ENCODE data around the gene BMS1. TPM values are rescaled to one million over a fixed set of nuclear protein-coding genes. Genes with fewer than 3 reads are reported as not detected.
"Not testable (repeated sequence)": the region's sequence is repeated elsewhere in the genome, so short reads cannot be mapped to it uniquely, and the experiment has no call there.

The BMS1 gene
- total and polyA plus RNA-seq, 4 experiments from 2014 or later, result 7.1 to 18.9 (median 17.8) TPM

DNA sequence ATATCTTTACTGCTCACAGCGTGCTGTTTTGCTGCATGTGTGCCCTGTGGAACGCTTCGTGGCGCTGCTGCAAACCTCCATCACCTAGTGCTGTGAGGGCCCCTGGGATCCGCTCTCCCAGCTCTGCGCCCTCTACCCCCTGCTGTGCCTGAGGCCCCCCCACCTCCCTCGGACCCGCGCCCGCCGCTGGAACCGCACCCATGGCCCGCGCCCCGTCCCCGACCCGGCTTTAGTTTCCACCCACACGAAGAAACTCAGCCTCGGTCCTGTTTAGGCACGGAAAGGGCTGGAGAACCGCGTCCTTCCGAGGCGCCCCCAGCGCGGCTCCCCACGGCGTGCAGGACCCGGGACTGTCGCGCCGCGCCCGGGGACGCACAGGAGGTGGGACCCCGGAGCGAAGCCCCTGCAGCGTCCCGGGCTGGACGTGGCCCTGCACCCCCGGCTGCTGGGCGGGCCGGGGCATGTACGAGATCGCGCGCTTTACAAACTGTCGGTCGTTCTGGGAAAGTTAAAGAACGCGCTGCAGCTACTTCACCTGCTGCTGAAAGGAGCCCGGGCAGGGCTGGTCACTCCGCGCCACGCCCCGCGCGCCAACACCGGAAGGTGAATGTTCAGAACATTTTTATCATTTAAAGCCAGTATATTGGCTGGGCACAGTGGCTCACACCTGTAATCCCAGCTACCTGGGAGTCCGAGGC is 54.3 kb downstream of the BMS1 start:
- H3K27ac ChIP-seq (ENCODE audit: low read depth, low read length), result no peak overlapping the region
- no peaks in the 10 kb centered on the region for H3K4me1 ChIP-seq (ENCODE audit: insufficient read depth, low read length)
- no peaks in the 10 kb centered on the region for H3K36me3 ChIP-seq (ENCODE audit: insufficient read depth, low read length)
- intact Hi-C loops (cut with micrococcal nuclease), result no loop called here
- Mint-ChIP-seq H3K27me3 (peaks cover 12 to 13% of the 10 kb centered on the region in 2 donors), H3K4me1 (peaks cover 0 to 1% (median 0%) of the 10 kb centered on the region in 4 donors), H3K36me3 (peaks cover 2 to 7% of the 10 kb centered on the region in 2 donors), H3K9me3 (no peaks in the 10 kb centered on the region), H3K27ac (no peak overlapping the region), H3K4me3 (peak overlapping the region in 2 of 8 donors; percentile 8 to 32)
- H3K9me3 ChIP-seq (ENCODE audit: control insufficient read depth in 1 of 2, low read length in 2 of 2), result no peaks in the 10 kb centered on the region
- ChIA-PET POLR2A (ENCODE audit: partially characterized antibody) (no interaction called here), CTCF (ENCODE audit: partially characterized antibody) (no interaction called here)
- no peak for DNase-seq
- no peak overlapping the region for H3K4me3 ChIP-seq (ENCODE audit: low read length in 2 of 2)
- no peaks in the 10 kb centered on the region for H3K27me3 ChIP-seq (ENCODE audit: insufficient read depth, low read length)

DNA sequence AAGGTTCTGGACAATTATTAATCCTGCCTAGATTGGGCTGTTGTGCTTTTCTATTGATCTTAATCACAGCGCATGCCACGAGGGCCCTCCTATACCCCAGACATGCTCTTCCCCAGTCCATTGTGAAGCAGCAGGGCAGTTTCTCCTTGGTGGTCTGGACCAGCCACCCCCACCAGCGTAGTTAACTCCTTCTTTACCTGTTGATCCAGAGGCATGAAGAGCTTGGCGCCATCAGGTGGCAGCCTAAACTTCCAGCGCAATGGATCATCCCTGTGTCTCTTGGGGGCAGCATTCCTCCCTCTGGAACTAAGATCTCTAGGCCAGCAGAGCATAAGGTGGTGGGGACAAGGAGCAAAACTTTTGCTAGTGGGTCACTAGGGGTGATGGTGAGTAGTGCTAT is 62.2 kb downstream of the BMS1 start:
- H3K27ac ChIP-seq (ENCODE audit: low read depth, low read length); H3K4me1 Mint-ChIP-seq; H3K36me3 ChIP-seq (ENCODE audit: insufficient read depth, low read length); H3K36me3 Mint-ChIP-seq; intact Hi-C loops (cut with micrococcal nuclease); H3K27ac Mint-ChIP-seq; H3K27me3 ChIP-seq (ENCODE audit: insufficient read depth, low read length); CTCF ChIA-PET (ENCODE audit: partially characterized antibody); H3K4me1 ChIP-seq (ENCODE audit: insufficient read depth, low read length); H3K9me3 Mint-ChIP-seq; DNase-seq; H3K4me3 ChIP-seq (ENCODE audit: low read length in 2 of 2); H3K4me3 Mint-ChIP-seq; POLR2A ChIA-PET (ENCODE audit: partially characterized antibody); H3K9me3 ChIP-seq (ENCODE audit: control insufficient read depth in 1 of 2, low read length in 2 of 2): not testable (repeated sequence)
- H3K27me3 Mint-ChIP-seq, result peaks cover 20 to 26% of the 10 kb centered on the region in 2 donors

DNA sequence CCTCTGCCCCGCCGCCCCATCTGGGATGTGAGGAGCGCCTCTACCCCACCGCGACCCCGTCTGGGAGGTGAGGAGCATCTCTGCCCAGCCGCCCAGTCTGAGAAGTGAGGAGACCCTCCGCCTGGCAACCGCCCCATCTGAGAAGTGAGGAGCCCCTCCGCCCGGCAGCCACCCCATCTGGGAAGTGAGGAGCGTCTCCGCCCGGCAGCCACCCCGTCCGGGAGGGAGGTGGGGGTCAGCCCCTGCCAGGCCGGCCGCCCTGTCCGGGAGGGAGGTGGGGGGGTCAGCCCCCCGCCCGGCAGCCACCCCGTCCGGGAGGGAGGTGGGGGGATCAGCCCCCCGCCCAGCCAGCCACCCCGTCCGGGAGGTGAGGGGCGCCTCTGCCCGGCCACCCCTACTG is 64.7 kb downstream of the BMS1 start:
- H3K9me3 Mint-ChIP-seq; H3K4me1 Mint-ChIP-seq; H3K27ac Mint-ChIP-seq; H3K27me3 ChIP-seq (ENCODE audit: insufficient read depth, low read length); H3K27ac ChIP-seq (ENCODE audit: low read depth, low read length); intact Hi-C loops (cut with micrococcal nuclease); H3K4me1 ChIP-seq (ENCODE audit: insufficient read depth, low read length); H3K9me3 ChIP-seq (ENCODE audit: control insufficient read depth in 1 of 2, low read length in 2 of 2); H3K36me3 Mint-ChIP-seq; CTCF ChIA-PET (ENCODE audit: partially characterized antibody); POLR2A ChIA-PET (ENCODE audit: partially characterized antibody); H3K36me3 ChIP-seq (ENCODE audit: insufficient read depth, low read length); H3K4me3 ChIP-seq (ENCODE audit: low read length in 2 of 2); DNase-seq; H3K4me3 Mint-ChIP-seq: not testable (repeated sequence)
- peaks cover 19 to 21% of the 10 kb centered on the region in 2 donors for H3K27me3 Mint-ChIP-seq

DNA sequence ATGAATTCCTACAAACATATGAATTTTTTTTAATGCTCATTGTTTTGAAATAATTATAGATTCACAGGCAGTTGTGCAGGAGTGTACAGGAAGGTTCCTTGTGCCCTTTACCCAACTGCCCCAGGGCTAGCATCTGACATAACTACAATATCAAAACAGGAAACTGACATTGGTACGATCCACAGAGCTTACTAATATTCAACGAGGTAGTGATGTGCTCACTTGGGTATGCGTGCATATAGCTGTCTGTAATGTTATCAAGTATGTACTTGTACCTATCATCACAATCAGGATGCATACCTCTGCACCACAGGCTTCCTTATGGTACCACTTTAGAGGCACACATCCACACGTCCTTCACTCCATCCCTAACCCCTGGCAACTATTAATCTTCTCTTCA is 68.3 kb downstream of the BMS1 start:
- Mint-ChIP-seq H3K27me3 (peaks cover 15 to 21% of the 10 kb centered on the region in 2 donors), H3K9me3 (peaks cover 0 to 3% (median 1%) of the 10 kb centered on the region in 8 donors), H3K4me3 (no peak overlapping the region), H3K36me3 (no peaks in the 10 kb centered on the region), H3K4me1 (no peaks in the 10 kb centered on the region), H3K27ac (no peak overlapping the region)
- Histone ChIP-seq H3K27me3 (ENCODE audit: insufficient read depth, low read length) (no peaks in the 10 kb centered on the region), H3K4me3 (ENCODE audit: low read length in 2 of 2) (no peak overlapping the region), H3K36me3 (ENCODE audit: insufficient read depth, low read length) (no peaks in the 10 kb centered on the region), H3K4me1 (ENCODE audit: insufficient read depth, low read length) (no peaks in the 10 kb centered on the region), H3K9me3 (ENCODE audit: control insufficient read depth in 1 of 2, low read length in 2 of 2) (no peaks in the 10 kb centered on the region), H3K27ac (ENCODE audit: low read depth, low read length) (no peak overlapping the region)
- ChIA-PET POLR2A (ENCODE audit: partially characterized antibody) (no interaction called here), CTCF (ENCODE audit: partially characterized antibody) (no interaction called here)
- DNase-seq, result no peak
- intact Hi-C loops (cut with micrococcal nuclease), result no loop called here

DNA sequence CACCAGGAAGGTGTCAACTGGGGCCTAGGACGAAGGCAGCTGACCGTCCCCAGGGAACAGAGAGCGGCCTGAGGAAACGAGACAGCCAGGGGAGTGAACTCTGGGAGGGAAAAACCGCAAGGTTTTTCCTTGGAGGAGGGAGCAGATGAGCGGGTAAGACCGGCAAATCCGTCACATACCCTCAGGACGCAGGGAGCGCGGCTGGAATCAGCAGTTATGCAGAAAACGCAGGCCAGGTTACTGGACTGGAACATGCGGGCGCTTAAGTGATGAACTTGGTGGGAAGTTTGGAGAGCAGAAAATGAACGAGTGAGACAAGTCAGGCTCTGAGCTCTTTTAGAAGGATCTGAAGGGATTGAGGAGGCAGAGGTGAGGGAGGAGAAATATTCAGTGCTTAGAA is 76.7 kb downstream of the BMS1 start:
- no peaks in the 10 kb centered on the region for H3K36me3 Mint-ChIP-seq
- ChIA-PET POLR2A (ENCODE audit: partially characterized antibody) (no interaction called here), CTCF (ENCODE audit: partially characterized antibody) (no interaction called here)
- Histone ChIP-seq H3K4me3 (ENCODE audit: low read length in 2 of 2) (no peak overlapping the region), H3K27ac (ENCODE audit: low read depth, low read length) (no peak overlapping the region), H3K4me1 (ENCODE audit: insufficient read depth, low read length) (no peaks in the 10 kb centered on the region), H3K9me3 (ENCODE audit: control insufficient read depth in 1 of 2, low read length in 2 of 2) (no peaks in the 10 kb centered on the region), H3K27me3 (ENCODE audit: insufficient read depth, low read length) (no peaks in the 10 kb centered on the region), H3K36me3 (ENCODE audit: insufficient read depth, low read length) (no peaks in the 10 kb centered on the region)
- no peak overlapping the region for H3K4me3 Mint-ChIP-seq
- intact Hi-C loops (cut with micrococcal nuclease), result no loop called here
- DNase-seq, result no peak
- no peak overlapping the region for H3K27ac Mint-ChIP-seq
- peaks cover 0 to 2% (median 0%) of the 10 kb centered on the region in 8 donors for H3K9me3 Mint-ChIP-seq
- H3K27me3 Mint-ChIP-seq, result peaks cover 20 to 26% of the 10 kb centered on the region in 2 donors
- H3K4me1 Mint-ChIP-seq, result no peaks in the 10 kb centered on the region

DNA sequence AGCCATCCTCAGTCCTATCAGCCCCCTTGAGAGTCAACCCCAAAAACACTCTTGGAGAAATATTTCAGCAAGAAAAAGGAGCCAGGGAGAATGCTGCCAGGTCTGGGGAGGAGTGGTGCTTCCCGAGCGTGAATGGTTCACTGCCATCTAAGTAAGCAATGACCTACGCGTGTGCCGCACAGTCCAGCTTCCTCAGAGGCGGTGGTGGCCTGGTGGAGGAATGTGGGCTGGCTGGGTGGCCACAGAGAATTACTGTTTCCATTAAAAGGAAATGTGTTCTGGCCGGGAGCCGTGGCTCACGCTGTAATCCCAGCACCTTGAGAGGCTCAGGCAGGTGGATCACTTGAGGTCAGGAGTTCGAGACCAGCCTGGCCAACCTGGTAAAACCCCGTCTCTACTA is 77.4 kb downstream of the BMS1 start:
- H3K9me3 ChIP-seq (ENCODE audit: control insufficient read depth in 1 of 2, low read length in 2 of 2); intact Hi-C loops (cut with micrococcal nuclease); POLR2A ChIA-PET (ENCODE audit: partially characterized antibody); H3K4me3 ChIP-seq (ENCODE audit: low read length in 2 of 2); CTCF ChIA-PET (ENCODE audit: partially characterized antibody); H3K27me3 ChIP-seq (ENCODE audit: insufficient read depth, low read length); H3K4me1 ChIP-seq (ENCODE audit: insufficient read depth, low read length); H3K9me3 Mint-ChIP-seq; DNase-seq; H3K4me3 Mint-ChIP-seq; H3K27ac Mint-ChIP-seq; H3K27ac ChIP-seq (ENCODE audit: low read depth, low read length); H3K36me3 ChIP-seq (ENCODE audit: insufficient read depth, low read length); H3K4me1 Mint-ChIP-seq; H3K36me3 Mint-ChIP-seq: not testable (repeated sequence)
- H3K27me3 Mint-ChIP-seq, result peaks cover 24 to 33% of the 10 kb centered on the region in 2 donors

DNA sequence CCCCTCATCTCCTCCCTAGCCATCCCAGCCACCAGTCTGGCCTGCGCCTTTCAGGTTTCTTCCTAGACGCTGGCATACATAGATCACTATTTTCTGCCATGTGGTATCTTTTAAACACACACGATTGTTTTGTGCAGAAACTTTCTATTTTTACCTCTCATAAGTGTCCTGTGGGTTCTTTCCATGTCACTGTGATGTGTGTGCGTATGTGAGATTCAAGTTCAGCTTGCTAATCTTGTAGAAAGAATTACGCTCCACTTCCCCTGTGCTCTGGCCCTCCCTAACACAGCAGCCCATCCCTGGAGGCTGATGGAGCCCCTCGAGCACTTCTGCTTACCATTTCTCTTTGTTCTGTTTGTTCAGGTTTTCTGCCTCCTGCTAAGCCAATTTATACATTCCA is 80.2 kb downstream of the BMS1 start:
- H3K4me1 Mint-ChIP-seq, result peaks cover 1 to 14% (median 6%) of the 10 kb centered on the region in 4 donors
- H3K4me1 ChIP-seq (ENCODE audit: insufficient read depth, low read length); H3K27ac ChIP-seq (ENCODE audit: low read depth, low read length); intact Hi-C loops (cut with micrococcal nuclease); H3K36me3 Mint-ChIP-seq; POLR2A ChIA-PET (ENCODE audit: partially characterized antibody); H3K36me3 ChIP-seq (ENCODE audit: insufficient read depth, low read length); CTCF ChIA-PET (ENCODE audit: partially characterized antibody); DNase-seq; H3K9me3 Mint-ChIP-seq; H3K9me3 ChIP-seq (ENCODE audit: control insufficient read depth in 1 of 2, low read length in 2 of 2); H3K4me3 Mint-ChIP-seq; H3K4me3 ChIP-seq (ENCODE audit: low read length in 2 of 2); H3K27ac Mint-ChIP-seq; H3K27me3 ChIP-seq (ENCODE audit: insufficient read depth, low read length): not testable (repeated sequence)
- peaks cover 26 to 28% of the 10 kb centered on the region in 2 donors for H3K27me3 Mint-ChIP-seq

DNA sequence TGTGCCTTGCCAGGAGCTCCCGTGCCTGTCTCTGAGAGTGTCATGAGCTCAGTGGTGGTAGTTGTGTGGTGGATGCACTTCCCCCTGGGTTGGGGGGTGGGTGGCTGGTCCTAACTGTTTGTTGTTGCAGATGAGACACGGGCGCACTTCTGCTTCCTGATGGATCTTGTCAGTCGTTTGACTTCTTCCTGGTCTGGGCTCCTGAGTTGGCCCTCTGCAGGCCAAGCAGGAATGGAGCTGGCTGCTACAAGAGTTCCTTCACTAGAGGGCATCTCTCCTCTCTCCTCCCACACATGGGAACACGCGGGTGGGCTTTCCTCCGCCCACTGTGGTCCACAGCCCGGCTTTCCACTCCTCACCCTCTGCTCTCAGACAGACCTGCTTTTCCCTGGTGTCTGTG is 82.0 kb downstream of the BMS1 start:
- no peak overlapping the region for H3K4me3 ChIP-seq (ENCODE audit: low read length in 2 of 2)
- Mint-ChIP-seq H3K27me3 (peaks cover 24 to 28% of the 10 kb centered on the region in 2 donors), H3K4me3 (no peak overlapping the region), H3K4me1 (peaks cover 1 to 14% (median 6%) of the 10 kb centered on the region in 4 donors), H3K27ac (no peak overlapping the region), H3K36me3 (no peaks in the 10 kb centered on the region), H3K9me3 (peaks cover 0 to 2% (median 0%) of the 10 kb centered on the region in 8 donors)
- intact Hi-C loops (cut with micrococcal nuclease), result no loop called here
- H3K27me3 ChIP-seq (ENCODE audit: insufficient read depth, low read length), result no peaks in the 10 kb centered on the region
- H3K9me3 ChIP-seq (ENCODE audit: control insufficient read depth in 1 of 2, low read length in 2 of 2), result no peaks in the 10 kb centered on the region
- no peaks in the 10 kb centered on the region for H3K36me3 ChIP-seq (ENCODE audit: insufficient read depth, low read length)
- no peak overlapping the region for H3K27ac ChIP-seq (ENCODE audit: low read depth, low read length)
- no peaks in the 10 kb centered on the region for H3K4me1 ChIP-seq (ENCODE audit: insufficient read depth, low read length)
- no peak for DNase-seq
- POLR2A ChIA-PET (ENCODE audit: partially characterized antibody), result no interaction called here
- CTCF ChIA-PET (ENCODE audit: partially characterized antibody), result no interaction called here

Measured in CD4-positive, alpha-beta memory T cell (primary cell).